ENCODE results near the gene RAET1E.
"Not testable (repeated sequence)": the region's sequence is repeated elsewhere in the genome, so short reads cannot be mapped to it uniquely, and the experiment has no call there.

RAET1E gene

DNA sequence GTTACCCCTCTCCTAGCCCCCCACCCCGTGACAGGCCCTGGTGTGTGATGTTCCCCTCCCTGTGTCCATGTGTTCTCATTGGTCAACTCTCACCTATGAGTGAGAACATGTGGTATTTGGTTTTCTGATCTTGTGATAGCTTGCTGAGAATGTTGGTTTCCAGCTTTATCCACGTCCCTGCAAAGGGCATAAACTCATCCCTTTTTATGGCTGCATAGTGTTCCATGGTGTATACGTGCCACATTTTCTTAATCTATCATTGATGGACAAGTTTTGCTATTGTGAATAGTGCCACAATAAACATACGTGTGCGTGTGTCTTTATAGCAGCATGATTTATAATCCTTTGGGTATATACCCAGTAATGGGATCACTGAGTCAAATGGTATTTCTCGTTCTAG lies 6.0 kb downstream of the RAET1E start:
- in situ Hi-C loops (cut with MboI; ENCODE audit: low sequenced_read_pairs), result not testable (repeated sequence)

GRCh38 chr6:149891259-149891658 lies 6.7 kb downstream of the RAET1E start:
- in situ Hi-C loops (cut with MboI; ENCODE audit: low sequenced_read_pairs), result no loop called here

DNA sequence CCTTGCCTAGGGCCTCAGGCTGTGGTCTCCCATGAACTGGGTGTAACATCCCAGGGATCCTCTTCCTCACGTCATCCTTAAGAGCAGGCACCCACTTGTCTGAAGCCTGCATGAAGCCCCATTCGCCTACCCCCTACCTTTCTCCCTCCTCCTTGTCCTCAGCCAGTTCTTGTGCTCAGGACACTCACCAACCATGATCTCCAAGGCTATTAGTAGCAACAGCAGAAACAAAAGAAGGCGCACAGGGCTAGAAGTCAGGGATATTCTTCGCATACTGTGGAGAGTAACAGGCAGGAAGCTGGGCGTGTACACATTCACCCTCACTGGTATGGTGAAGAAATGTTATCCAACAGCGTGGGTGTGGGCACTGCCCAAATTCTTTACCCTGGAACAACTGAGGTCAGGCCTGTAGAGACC lies 7.3 kb downstream of the RAET1E start:
- in situ Hi-C loops (cut with MboI; ENCODE audit: low sequenced_read_pairs), result no loop called here

GRCh38 chr6:149889326-149889725 lies 8.6 kb downstream of the RAET1E start:
- in situ Hi-C loops (cut with MboI; ENCODE audit: low sequenced_read_pairs), result no loop called here

GRCh38 chr6:149888659-149889058 lies 9.3 kb downstream of the RAET1E start:
- in situ Hi-C loops (cut with MboI; ENCODE audit: low sequenced_read_pairs), result no loop called here

- in situ Hi-C loops (cut with MboI; ENCODE audit: low sequenced_read_pairs), result no loop called here
Measured at GRCh38 chr6:149888093-149888492, 9.8 kb downstream of the RAET1E start.

- in situ Hi-C loops (cut with MboI; ENCODE audit: low sequenced_read_pairs), result no loop called here
Measured at GRCh38 chr6:149887343-149887742, 10.6 kb downstream of the RAET1E start.

DNA sequence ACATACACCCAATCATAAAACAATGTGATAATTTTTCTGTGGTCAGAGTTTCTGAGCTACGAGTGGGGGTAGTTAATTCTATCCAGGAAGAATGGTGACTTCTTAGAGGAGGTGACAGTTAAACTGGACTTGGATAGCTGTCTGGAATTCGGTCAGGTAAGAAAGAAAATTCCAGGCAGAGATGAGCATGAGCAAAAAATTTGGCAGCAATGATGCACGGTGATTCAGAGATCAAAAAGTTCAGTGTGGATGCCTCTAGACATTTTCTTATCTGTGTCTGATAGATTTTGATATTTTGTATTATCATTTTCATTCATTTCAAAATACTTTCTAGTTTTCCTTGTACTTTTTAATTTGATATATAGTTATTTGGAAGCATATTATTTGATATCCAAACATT lies 12.0 kb downstream of the RAET1E start:
- in situ Hi-C loops (cut with MboI; ENCODE audit: low sequenced_read_pairs), result no loop called here

- in situ Hi-C loops (cut with MboI; ENCODE audit: low sequenced_read_pairs), result no loop called here
Measured at GRCh38 chr6:149884617-149885016, 13.3 kb downstream of the RAET1E start.

- in situ Hi-C loops (cut with MboI; ENCODE audit: low sequenced_read_pairs), result no loop called here
Measured at GRCh38 chr6:149884215-149884614, 13.7 kb downstream of the RAET1E start.

- in situ Hi-C loops (cut with MboI; ENCODE audit: low sequenced_read_pairs), result no loop called here
Measured at GRCh38 chr6:149881860-149882259, 16.1 kb downstream of the RAET1E start.

DNA sequence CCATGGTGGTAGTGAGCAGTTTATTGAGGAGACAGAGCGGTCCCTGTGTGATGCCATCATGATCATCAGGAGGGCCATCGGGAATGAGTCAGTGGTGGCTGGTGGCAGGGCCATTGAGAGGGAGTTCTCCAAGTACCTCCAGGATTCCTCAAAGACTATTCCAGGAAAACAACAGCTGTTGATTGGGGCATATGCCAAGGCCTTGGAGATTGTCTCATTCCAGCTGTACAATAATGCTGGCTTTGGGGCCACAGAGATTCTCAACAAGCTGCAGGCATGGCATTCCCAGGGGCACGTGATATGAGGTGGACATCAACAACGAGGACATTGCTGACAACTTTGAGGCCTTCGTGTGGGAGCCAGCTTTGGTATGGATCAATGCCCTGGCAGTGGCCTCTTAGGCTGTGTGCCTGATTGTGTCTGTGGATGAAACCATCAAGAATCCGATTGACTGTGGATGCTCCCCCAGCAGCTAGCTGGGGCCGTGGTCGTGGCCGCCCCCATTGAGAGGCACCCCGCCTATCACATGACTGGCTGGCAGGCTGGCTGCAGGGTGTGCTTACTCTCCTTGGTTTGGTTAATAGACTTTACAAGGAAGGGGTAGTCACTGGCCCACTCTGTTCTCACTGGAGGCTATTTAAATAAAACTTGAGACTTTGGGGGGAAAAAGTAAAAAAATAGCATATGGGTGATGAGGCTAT lies 16.7 kb downstream of the RAET1E start:
- in situ Hi-C loops (cut with MboI; ENCODE audit: low sequenced_read_pairs), result no loop called here

DNA sequence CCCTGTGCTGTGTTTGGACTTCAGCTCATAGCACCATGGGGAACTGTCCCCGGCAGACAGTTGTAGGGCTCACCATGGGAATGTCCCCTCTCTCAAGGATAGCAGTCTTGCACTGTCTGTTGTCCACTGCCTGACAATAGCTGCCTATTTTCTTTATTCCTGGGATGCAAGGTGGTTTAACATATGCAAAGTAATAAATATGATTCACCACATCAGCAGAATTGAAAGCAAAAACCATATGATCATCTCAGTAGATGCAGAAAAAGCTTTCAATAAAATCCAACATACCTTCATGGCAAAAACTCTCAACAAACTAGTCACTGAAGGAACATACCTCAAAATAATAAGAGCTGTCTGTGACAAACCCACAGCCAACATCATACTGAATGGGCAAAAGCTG lies 20.3 kb downstream of the RAET1E start:
- in situ Hi-C loops (cut with MboI; ENCODE audit: low sequenced_read_pairs), result no loop called here

DNA sequence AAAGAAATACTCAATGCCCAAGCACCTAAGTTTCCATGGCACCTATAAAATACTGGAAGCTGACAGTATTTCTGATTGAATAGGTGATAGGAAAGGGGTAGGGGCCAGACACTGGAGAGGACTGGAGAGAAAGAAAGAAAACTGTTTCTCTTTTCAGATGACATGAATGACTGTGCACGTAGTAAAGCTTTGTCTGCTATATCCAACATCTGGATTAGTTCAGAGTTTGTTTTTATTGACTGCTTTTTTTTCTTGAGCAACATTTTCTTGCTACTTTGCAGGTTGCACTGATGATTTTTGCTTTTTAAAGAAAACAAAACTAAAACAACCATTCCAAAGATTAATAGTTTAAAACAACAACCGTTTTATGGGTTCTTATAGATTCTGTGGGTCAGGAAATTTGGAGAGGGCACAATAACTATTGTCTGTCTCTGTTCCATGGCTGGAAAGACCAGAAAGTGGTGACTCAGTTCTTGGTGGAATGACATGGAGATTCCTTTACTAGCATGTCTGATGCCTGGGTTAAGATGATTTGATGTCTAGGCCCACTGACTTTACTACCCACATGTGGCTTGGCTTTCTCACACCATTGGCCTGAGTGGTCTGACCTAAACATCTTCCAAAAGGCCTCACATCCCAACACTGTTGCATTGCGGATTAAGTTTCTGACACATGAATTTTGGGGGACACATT lies 21.5 kb downstream of the RAET1E start:
- in situ Hi-C loops (cut with MboI; ENCODE audit: low sequenced_read_pairs), result no loop called here

GRCh38 chr6:149872233-149872632 lies 25.7 kb downstream of the RAET1E start:
- in situ Hi-C loops (cut with MboI; ENCODE audit: low sequenced_read_pairs), result no loop called here

- in situ Hi-C loops (cut with MboI; ENCODE audit: low sequenced_read_pairs), result no loop called here
Measured at GRCh38 chr6:149871182-149871581, 26.7 kb downstream of the RAET1E start.

- in situ Hi-C loops (cut with MboI; ENCODE audit: low sequenced_read_pairs), result no loop called here
Measured at GRCh38 chr6:149869275-149869892, 28.5 kb downstream of the RAET1E start.

- in situ Hi-C loops (cut with MboI; ENCODE audit: low sequenced_read_pairs), result no loop called here
Measured at GRCh38 chr6:149867876-149868640, 29.9 kb downstream of the RAET1E start.

DNA sequence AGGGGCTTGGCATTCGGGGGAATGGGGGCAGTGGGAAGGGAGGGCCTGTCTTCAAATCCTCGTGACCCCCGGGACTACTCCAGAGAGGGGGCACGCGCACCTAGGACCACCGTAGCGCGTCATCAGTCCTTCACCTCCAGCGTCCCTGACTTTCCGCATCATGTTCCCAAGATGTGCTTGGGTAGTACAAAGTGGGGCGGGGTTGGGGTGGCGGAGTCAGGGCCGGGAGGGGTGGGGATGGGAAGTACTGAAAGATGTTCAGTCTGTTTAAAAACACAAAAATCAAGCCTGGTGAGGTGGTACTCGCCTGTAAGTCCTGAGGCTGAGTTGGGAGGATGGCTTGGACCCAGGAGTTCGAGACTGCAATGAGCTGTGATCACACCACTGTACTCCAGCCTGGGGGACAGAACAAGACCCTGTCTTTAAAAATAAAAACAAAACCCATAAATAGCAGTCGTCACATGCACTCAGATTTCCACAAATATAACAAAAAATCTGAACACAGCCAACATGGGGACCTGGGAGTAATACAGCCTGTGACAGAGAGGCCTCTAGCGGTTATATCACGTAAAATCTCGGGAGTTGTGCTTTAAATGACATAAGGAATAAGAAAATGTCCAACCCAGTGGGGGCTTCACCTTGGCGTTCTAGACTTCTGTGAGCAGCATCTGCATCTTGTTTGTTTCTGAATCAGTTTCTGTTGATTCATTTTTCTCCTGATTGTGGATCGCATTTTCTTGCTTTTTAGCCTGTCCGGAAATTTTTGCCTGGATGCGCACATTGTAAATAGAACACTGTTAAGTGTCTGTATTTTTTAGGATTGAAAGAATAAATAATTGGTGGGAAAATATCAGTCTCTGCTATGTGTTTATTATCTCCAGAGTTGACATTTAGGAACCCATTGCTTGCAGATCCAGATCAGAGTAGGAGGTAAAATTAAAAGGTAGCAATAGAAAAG lies 33.1 kb downstream of the RAET1E start:
- in situ Hi-C loops (cut with MboI; ENCODE audit: low sequenced_read_pairs), result no loop called here

Measured in hTERT RPE-1 (cell line).